GM10266 (cell line): Measurements from ENCODE around the gene BAZ1A.

Experiments
- DNase-seq: peaks from one replicate; pipeline ENCODE4 v3.0.0; 2012; ENCODE audit errors: extremely low spot score
- TF ChIP-seq, protein P1 (sequence below): IDR thresholded peaks from 2 replicates; pipeline ENCODE4 v1.5.1; 2012; ENCODE audit warnings: mild to moderate bottlenecking, low read depth; ENCODE audit not compliant: control insufficient read depth, insufficient read depth; ENCODE audit errors: missing control alignments

BAZ1A gene

DNA sequence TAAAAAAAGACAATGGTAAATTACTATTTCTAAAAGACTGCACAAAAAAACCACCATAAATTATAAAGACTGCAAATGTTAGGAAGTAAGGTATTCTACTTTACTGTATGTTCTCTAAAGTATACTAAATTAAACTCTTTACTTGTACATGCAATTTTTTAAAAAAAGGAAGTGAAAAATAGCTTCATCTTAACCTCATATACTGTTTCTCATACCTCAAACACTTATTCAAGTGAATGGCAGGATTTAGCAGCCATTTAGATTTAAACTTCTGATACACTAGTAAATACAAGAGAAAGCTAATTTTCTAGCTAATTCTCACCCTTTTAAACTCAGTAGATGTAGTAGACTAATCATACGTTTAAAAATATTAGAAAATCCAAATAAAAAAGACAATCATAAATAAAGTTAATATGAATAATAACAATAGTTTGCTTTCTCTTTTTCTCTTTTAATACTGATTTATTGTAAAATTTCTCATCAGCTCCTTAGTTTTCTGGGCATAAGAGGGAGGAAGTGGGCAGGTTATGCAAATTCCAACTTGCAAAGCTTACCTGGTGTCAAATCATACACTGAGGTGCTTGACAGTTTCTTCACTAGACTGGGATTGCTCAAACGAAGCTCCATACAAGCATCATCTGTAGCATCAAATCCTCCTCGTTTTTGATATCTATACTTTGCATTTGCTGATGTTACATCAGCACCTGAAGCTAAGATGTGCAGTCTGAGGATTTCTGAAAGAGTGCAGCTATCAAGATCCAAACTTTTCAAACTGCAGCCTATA lies 89.7 kb downstream of the BAZ1A start:
- TF ChIP-seq, protein P1, sequence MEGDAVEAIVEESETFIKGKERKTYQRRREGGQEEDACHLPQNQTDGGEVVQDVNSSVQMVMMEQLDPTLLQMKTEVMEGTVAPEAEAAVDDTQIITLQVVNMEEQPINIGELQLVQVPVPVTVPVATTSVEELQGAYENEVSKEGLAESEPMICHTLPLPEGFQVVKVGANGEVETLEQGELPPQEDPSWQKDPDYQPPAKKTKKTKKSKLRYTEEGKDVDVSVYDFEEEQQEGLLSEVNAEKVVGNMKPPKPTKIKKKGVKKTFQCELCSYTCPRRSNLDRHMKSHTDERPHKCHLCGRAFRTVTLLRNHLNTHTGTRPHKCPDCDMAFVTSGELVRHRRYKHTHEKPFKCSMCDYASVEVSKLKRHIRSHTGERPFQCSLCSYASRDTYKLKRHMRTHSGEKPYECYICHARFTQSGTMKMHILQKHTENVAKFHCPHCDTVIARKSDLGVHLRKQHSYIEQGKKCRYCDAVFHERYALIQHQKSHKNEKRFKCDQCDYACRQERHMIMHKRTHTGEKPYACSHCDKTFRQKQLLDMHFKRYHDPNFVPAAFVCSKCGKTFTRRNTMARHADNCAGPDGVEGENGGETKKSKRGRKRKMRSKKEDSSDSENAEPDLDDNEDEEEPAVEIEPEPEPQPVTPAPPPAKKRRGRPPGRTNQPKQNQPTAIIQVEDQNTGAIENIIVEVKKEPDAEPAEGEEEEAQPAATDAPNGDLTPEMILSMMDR: no peak
- peak; percentile 41 for DNase-seq

DNA sequence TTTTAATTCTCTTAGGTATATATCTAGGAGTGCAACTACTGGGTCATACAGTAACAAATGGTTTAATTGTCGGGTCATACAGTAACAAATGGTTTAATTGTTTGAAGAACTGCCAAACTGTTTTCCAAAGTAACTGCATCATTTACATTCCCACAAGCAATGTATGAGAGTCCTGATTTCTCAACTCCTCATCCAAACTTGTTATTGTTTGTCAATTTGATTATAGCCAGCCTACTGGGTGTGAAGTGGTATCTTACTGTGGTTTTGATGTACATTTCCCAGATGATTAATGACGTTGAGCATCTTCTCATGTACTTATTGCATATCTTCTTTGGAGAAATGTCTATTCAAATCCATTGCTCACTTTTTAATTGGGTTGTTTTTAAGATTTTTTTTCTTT lies 93.1 kb downstream of the BAZ1A start:
- no peak for DNase-seq
- TF ChIP-seq, protein P1: no peak

DNA sequence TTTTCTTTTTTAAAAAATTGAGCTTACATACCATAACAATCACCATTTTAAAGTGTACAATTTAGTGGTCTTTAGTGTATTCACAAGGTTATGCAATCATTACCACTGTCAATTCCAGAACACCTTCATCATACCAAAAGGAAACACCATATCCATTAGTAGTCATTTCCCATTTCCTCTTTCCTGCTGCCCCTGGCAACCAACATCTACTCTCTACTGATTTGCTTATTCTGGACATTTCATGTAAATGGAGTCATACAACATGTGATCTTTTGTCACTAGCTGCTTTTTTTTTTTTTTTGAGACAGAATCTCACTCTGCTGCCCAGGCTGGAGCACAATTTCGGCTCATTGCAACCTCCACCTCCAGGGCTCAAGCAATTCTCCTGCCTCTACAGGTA lies 93.9 kb downstream of the BAZ1A start:
- no peak for DNase-seq
- TF ChIP-seq, protein P1: no peak

DNA sequence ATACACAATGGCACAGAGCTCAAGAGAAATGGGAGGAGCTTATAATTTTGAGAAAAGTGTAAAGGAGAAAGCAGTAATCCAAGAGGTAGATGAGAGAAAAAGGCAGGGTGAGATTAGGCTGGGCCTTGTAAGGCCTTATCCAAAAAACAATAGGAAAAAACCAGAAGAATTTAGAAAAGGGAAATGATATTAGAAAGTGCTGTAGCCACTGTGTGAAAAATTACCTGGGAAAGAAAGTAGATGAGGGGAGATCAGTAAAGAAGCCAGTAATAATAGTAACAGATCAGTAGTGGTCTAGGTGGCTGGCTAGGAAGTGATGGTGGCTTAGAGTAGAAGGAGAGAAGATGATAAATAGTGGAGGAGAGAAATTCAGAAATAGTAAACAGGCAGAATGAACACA lies 94.5 kb downstream of the BAZ1A start:
- TF ChIP-seq, protein P1: no peak
- DNase-seq: no peak

DNA sequence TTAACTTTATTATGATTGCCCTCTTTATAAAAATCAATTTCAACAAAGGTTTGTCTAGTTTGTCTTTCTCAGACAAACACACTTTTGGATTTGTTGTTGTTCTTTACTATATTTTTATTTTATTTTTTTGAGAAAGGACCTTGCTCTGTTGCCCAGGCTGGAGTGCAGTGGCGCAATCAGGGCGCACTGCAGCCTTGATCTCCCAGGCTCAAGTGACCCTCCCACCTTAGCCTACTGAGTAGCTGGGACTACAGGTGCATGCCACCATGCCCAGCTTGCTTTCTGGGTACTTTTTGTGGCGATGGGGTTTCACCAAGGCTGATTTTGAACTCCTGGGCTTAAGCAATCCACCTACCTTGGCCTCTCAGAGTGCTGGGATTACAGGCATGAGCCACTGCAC lies 96.4 kb downstream of the BAZ1A start:
- TF ChIP-seq, protein P1: no peak
- no peak for DNase-seq

DNA sequence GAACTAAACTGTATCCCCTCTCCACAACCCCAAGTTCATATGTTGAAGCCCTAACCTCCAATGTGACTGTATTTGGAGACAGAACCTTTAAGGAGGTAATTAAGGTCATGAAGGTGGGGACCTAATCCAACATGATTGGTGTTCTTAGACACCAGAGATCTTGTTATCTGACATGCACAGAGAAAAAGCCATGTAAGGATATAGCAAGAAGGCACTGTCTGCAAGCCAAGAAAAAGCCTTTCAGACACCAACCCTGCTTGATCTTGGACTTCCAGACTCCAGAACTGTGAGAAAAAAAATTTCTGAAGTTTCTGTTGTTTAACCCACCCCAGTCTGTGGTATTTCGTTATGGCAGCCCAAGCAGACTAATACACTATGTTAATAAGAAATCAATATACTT lies 98.5 kb downstream of the BAZ1A start:
- TF ChIP-seq, protein P1: no peak

DNA sequence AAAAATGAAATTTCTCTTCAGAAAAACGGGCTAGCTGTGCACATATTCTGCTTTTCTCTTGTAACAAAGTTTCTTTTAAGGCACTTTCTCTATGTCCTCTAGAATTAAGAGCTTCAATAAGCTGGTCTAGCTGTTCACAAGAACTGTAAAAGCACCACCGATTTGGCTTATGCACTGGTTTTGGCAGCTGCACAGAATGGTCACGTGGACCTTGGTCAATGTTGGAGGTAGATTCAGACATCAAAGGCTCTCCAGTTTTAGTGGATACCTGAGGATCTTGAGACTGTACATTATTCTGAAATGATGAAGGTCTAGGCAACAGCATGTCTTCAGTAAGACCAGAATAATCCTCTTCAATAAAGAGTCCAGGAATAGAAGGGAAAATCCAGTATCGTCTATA lies 99.2 kb downstream of the BAZ1A start:
- TF ChIP-seq, protein P1: no peak
- DNase-seq: no peak

More for the DNA sequence above, 98.5 kb downstream of the BAZ1A start:
- DNase-seq: no peak
